Transverse colon (tissue), 3 donors: ENCODE results near the gene GBP1.

ENCODE experiments used
- POLR2A ChIP-seq: fragments of 450-650 bp; IDR thresholded peaks from one replicate; pipeline ENCODE4 v1.6.1; 2016; ENCODE audit warnings: antibody characterized with exemption, mild to moderate bottlenecking, moderate library complexity
- POLR2AphosphoS5 ChIP-seq, 3 donors: sonication (generic); formaldehyde crosslinking; IDR thresholded peaks; one replicate each; pipeline ENCODE4 v1.6.1; 2016; ENCODE audit warnings: antibody characterized with exemption in 3 of 3

DNA sequence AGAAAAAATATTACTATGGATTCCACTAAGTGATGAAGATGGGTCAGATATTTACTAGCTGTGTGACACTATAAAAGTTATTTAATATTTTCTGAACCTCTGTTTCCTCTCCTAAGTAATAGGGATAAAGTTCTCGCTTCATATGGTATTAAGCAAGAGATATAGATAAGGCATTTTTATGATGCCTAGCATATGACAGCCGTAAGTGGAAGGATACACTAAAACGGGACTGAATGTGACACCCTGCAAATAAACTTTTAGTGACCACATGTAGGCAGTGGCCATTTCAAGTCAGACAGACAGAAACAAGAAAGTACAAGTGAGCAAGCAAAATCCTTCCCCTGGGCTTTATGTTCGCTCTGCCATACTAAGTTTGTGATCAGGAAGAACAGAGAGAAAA lies 56.5 kb downstream of the GBP1 start:
- TF ChIP-seq POLR2A = no peak
- no peak for TF ChIP-seq POLR2AphosphoS5 (IDR thresholded peaks at IDR 0.05)
